ENCODE results near the gene SPDYE2B.
"Not testable (repeated sequence)": the region's sequence is repeated elsewhere in the genome, so short reads cannot be mapped to it uniquely, and the experiment has no call there.

DNA sequence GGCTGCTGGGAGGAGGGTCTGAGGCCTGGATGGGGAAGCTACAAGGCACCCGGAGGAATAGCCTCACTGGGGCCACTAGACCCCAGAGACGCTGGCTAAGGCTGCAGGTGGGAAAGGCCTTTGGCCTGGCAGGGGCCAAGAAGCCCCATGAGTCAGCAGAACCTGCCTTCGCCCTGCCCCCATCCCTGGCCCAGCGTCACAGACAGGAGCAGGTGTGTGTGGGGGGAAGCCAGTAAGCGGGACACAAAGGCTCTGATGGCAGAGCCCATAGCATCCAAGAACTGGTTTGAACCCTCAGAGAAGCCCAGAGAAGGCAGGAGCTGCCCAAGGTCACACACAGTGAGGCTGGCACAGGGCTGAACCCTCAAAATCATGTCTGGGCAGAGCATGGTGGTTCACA, 43.3 kb upstream of the SPDYE2B start:
- TF ChIP-seq, protein P1, sequence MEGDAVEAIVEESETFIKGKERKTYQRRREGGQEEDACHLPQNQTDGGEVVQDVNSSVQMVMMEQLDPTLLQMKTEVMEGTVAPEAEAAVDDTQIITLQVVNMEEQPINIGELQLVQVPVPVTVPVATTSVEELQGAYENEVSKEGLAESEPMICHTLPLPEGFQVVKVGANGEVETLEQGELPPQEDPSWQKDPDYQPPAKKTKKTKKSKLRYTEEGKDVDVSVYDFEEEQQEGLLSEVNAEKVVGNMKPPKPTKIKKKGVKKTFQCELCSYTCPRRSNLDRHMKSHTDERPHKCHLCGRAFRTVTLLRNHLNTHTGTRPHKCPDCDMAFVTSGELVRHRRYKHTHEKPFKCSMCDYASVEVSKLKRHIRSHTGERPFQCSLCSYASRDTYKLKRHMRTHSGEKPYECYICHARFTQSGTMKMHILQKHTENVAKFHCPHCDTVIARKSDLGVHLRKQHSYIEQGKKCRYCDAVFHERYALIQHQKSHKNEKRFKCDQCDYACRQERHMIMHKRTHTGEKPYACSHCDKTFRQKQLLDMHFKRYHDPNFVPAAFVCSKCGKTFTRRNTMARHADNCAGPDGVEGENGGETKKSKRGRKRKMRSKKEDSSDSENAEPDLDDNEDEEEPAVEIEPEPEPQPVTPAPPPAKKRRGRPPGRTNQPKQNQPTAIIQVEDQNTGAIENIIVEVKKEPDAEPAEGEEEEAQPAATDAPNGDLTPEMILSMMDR (IDR thresholded peaks at IDR 0.05): not testable (repeated sequence)
- TF ChIP-seq POLR2A (IDR thresholded peaks at IDR 0.05): not testable (repeated sequence)
